Cerebellar nuclear complex (tissue), 1 donor: ENCODE measurements around the gene AGPAT4.

Source experiments
- DNase-seq, 2 experiments: peaks; one replicate each; lab custom pipeline; 2025; lab: John Stamatoyannopoulos, UW

AGPAT4 gene

GRCh38 chr6:161166176-161166575 is 107.7 kb downstream of the AGPAT4 start:
- no peak for DNase-seq

GRCh38 chr6:161164182-161164625 is 109.7 kb downstream of the AGPAT4 start:
- DNase-seq = no peak

- DNase-seq = no peak
Observed at GRCh38 chr6:161163466-161164181, 110.2 kb downstream of the AGPAT4 start.

- no peak for DNase-seq
Observed at GRCh38 chr6:161162722-161163121, 111.1 kb downstream of the AGPAT4 start.

GRCh38 chr6:161161889-161162624 is 111.8 kb downstream of the AGPAT4 start:
- no peak for DNase-seq

- DNase-seq = no peak
Observed at GRCh38 chr6:161161121-161161520, 112.7 kb downstream of the AGPAT4 start.

GRCh38 chr6:161154796-161155335 is 119.0 kb downstream of the AGPAT4 start:
- DNase-seq = no peak

GRCh38 chr6:161153725-161154124 is 120.1 kb downstream of the AGPAT4 start:
- DNase-seq = no peak

GRCh38 chr6:161152907-161153662 is 120.8 kb downstream of the AGPAT4 start:
- no peak for DNase-seq

GRCh38 chr6:161152527-161152862 is 121.4 kb downstream of the AGPAT4 start:
- DNase-seq = no peak

- no peak for DNase-seq
Observed at GRCh38 chr6:161151660-161152526, 122.0 kb downstream of the AGPAT4 start.

GRCh38 chr6:161151059-161151645 is 122.7 kb downstream of the AGPAT4 start:
- DNase-seq = no peak

GRCh38 chr6:161150566-161150965 is 123.3 kb downstream of the AGPAT4 start:
- DNase-seq = no peak

GRCh38 chr6:161150136-161150535 is 123.7 kb downstream of the AGPAT4 start:
- no peak for DNase-seq

- DNase-seq = no peak
Observed at GRCh38 chr6:161143663-161144430, 130.0 kb downstream of the AGPAT4 start.

GRCh38 chr6:161142957-161143296 is 130.9 kb downstream of the AGPAT4 start:
- no peak for DNase-seq

- no peak for DNase-seq
Observed at GRCh38 chr6:161141173-161141572, 132.7 kb downstream of the AGPAT4 start.

- no peak for DNase-seq
Observed at GRCh38 chr6:161140554-161140875, 133.3 kb downstream of the AGPAT4 start.

- DNase-seq = no peak
Observed at GRCh38 chr6:161139766-161140553, 133.9 kb downstream of the AGPAT4 start.

- no peak for DNase-seq
Observed at GRCh38 chr6:161139304-161139765, 134.5 kb downstream of the AGPAT4 start.
